ENCODE measurements around the gene RBM19.

RBM19 gene

GRCh38 chr12:113847856-113848255, 118.3 kb downstream of the RBM19 start:
- peak overlapping the region; percentile 76 for H3K27ac ChIP-seq (replicated peaks)
- TF ChIP-seq REST (IDR thresholded peaks at IDR 0.05; ENCODE audit: insufficient replicate concordance, low read depth): no peak
- no peak for TF ChIP-seq POLR2AphosphoS5 (IDR thresholded peaks at IDR 0.05; ENCODE audit: low read depth)
- TF ChIP-seq CTCF (IDR thresholded peaks at IDR 0.05; ENCODE audit: insufficient read depth, low read length): no peak
- no peak for TF ChIP-seq GABPA (IDR thresholded peaks at IDR 0.05; ENCODE audit: low read depth)
- no peak for TF ChIP-seq SPI1 (IDR thresholded peaks at IDR 0.05; ENCODE audit: borderline replicate concordance, low read depth)

GRCh38 chr12:113846883-113847755, 119.0 kb downstream of the RBM19 start:
- Histone ChIP-seq H3K27ac (replicated peaks) (peak overlapping the region; percentile 76), H3K27me3 (ENCODE audit: insufficient read depth, poor library complexity, severe bottlenecking) (no peaks in the 10 kb centered on the region), H3K4me3 (replicated peaks; ENCODE audit: insufficient read depth, low read length) (no peak overlapping the region)
- TF ChIP-seq POLR2AphosphoS5 (IDR thresholded peaks at IDR 0.05; ENCODE audit: low read depth): peak; percentile 64
- TF ChIP-seq REST (IDR thresholded peaks at IDR 0.05; ENCODE audit: insufficient replicate concordance, low read depth): no peak
- TF ChIP-seq SPI1 (IDR thresholded peaks at IDR 0.05; ENCODE audit: borderline replicate concordance, low read depth): peak; percentile 16; the same call in 1 of the 2 replicates
- DNase-seq (ENCODE audit: low read depth in 1 of 2, low spot score in 1 of 2): peak; percentile 84 to 93

More at GRCh38 chr12:113847856-113848255, 118.3 kb downstream of the RBM19 start:
- H3K4me3 ChIP-seq (replicated peaks; ENCODE audit: insufficient read depth, low read length): no peak overlapping the region
- H3K27me3 ChIP-seq (ENCODE audit: insufficient read depth, poor library complexity, severe bottlenecking): no peaks in the 10 kb centered on the region
- no peak for DNase-seq (ENCODE audit: low read depth in 1 of 2, low spot score in 1 of 2)

- Histone ChIP-seq H3K27me3 (ENCODE audit: insufficient read depth, poor library complexity, severe bottlenecking) (no peaks in the 10 kb centered on the region), H3K27ac (replicated peaks) (peak overlapping the region; percentile 76), H3K4me3 (replicated peaks; ENCODE audit: insufficient read depth, low read length) (no peak overlapping the region)
- TF ChIP-seq CTCF (IDR thresholded peaks at IDR 0.05; ENCODE audit: insufficient read depth, low read length) (no peak), POLR2AphosphoS5 (IDR thresholded peaks at IDR 0.05; ENCODE audit: low read depth) (no peak)
- DNase-seq (ENCODE audit: low read depth in 1 of 2, low spot score in 1 of 2): peak in 1 of 2 experiments; percentile 23
Observed at GRCh38 chr12:113845900-113846674, 120.0 kb downstream of the RBM19 start.

All from HL-60 (cell line).